ENCODE measurements around the gene USP17L21. TPM values are rescaled to one million over a fixed set of nuclear protein-coding genes. Genes with fewer than 3 reads are reported as not detected.
"Not testable (repeated sequence)": the region's sequence is repeated elsewhere in the genome, so short reads cannot be mapped to it uniquely, and the experiment has no call there.

Gene USP17L21
- not detected in 2 replicates for total RNA-seq (2012; rRNA removed)

GRCh38 chr4:9262572-9262971, at the start of gene USP17L21:
USP17L21 (plus strand) TSS chr4:9262872; CDS start chr4:9262872, 0 bp downstream.
- not testable (repeated sequence) for H3K4me3 ChIP-seq (ENCODE audit: low read length); H3K4me2 ChIP-seq (ENCODE audit: low read length); H3K36me3 ChIP-seq (ENCODE audit: insufficient read depth, low read length); H3K4me1 ChIP-seq (ENCODE audit: control insufficient read depth, insufficient read depth, low read length); H3K27me3 ChIP-seq (ENCODE audit: control insufficient read depth, insufficient read depth, low read length); H3K9me3 ChIP-seq (replicated peaks; ENCODE audit: low read length); H3K9ac ChIP-seq (ENCODE audit: low read depth, low read length)

GRCh38 chr4:9214701-9215100, 48.0 kb upstream of the USP17L21 start:
- not testable (repeated sequence) for H3K4me1 ChIP-seq (ENCODE audit: control insufficient read depth, insufficient read depth, low read length); H3K27me3 ChIP-seq (ENCODE audit: control insufficient read depth, insufficient read depth, low read length); H3K36me3 ChIP-seq (ENCODE audit: insufficient read depth, low read length); H3K9ac ChIP-seq (ENCODE audit: low read depth, low read length); H3K4me2 ChIP-seq (ENCODE audit: low read length); H3K9me3 ChIP-seq (replicated peaks; ENCODE audit: low read length); H3K4me3 ChIP-seq (ENCODE audit: low read length)

DNA sequence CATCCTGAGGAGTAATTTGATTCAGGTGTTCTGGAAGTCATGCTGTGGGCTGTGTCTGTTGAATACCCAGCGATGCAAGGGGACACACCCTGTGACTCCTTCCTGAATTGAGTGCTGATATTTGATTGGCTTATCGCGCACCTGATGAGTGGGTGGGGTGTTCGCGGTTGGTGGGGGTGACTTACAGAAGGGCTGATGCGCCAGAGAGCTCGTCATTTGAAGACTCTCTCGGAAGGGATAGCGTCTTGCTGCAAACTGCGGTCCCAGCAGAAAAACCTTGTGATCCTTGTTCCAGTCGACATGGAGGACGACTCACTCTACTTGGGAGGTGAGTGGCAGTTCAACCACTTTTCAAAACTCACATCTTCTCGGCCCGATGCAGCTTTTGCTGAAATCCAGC, 47.6 kb upstream of the USP17L21 start, which contains the start of gene USP17L11:
Gene USP17L11 (plus strand): TSS at position 301 of the 400 bp plus-strand sequence. CDS start 0 bp downstream, at position 301.
- not testable (repeated sequence) for H3K9me3 ChIP-seq (replicated peaks; ENCODE audit: low read length); H3K4me1 ChIP-seq (ENCODE audit: control insufficient read depth, insufficient read depth, low read length); H3K9ac ChIP-seq (ENCODE audit: low read depth, low read length)

GRCh38 chr4:9219852-9220251, 42.8 kb upstream of the USP17L21 start, which contains the start of gene USP17L12:
USP17L12 (plus strand) TSS chr4:9220152; CDS start chr4:9220152, 0 bp downstream.
- H3K36me3 ChIP-seq (ENCODE audit: insufficient read depth, low read length); H3K4me2 ChIP-seq (ENCODE audit: low read length); H3K4me3 ChIP-seq (ENCODE audit: low read length); H3K4me1 ChIP-seq (ENCODE audit: control insufficient read depth, insufficient read depth, low read length); H3K9ac ChIP-seq (ENCODE audit: low read depth, low read length); H3K27me3 ChIP-seq (ENCODE audit: control insufficient read depth, insufficient read depth, low read length); H3K9me3 ChIP-seq (replicated peaks; ENCODE audit: low read length): not testable (repeated sequence)

More for the DNA sequence above, 47.6 kb upstream of the USP17L21 start, which contains the start of gene USP17L11:
- not testable (repeated sequence) for H3K27me3 ChIP-seq (ENCODE audit: control insufficient read depth, insufficient read depth, low read length); H3K4me3 ChIP-seq (ENCODE audit: low read length); H3K36me3 ChIP-seq (ENCODE audit: insufficient read depth, low read length); H3K4me2 ChIP-seq (ENCODE audit: low read length)

DNA sequence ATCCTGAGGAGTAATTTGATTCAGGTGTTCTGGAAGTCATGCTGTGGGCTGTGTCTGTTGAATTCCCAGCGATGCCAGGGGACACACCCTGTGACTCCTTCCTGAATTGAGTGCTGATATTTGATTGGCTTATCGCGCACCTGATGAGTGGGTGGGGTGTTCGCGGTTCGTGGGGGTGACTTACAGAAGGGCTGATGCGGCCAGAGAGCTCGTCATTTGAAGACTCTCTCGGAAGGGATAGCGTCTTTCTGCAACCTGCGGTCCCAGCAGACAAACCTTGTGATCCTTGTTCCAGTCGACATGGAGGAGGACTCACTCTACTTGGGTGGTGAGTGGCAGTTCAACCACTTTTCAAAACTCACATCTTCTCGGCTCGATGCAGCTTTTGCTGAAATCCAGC, 38.1 kb upstream of the USP17L21 start, which contains the start of gene USP17L13:
Gene USP17L13 (plus strand): TSS at position 301 of the 400 bp plus-strand sequence. CDS start 0 bp downstream, at position 301.
- not testable (repeated sequence) for H3K4me3 ChIP-seq (ENCODE audit: low read length); H3K9me3 ChIP-seq (replicated peaks; ENCODE audit: low read length); H3K27me3 ChIP-seq (ENCODE audit: control insufficient read depth, insufficient read depth, low read length); H3K36me3 ChIP-seq (ENCODE audit: insufficient read depth, low read length); H3K4me1 ChIP-seq (ENCODE audit: control insufficient read depth, insufficient read depth, low read length); H3K9ac ChIP-seq (ENCODE audit: low read depth, low read length); H3K4me2 ChIP-seq (ENCODE audit: low read length)

- not testable (repeated sequence) for H3K4me2 ChIP-seq (ENCODE audit: low read length); H3K36me3 ChIP-seq (ENCODE audit: insufficient read depth, low read length); H3K4me3 ChIP-seq (ENCODE audit: low read length); H3K9ac ChIP-seq (ENCODE audit: low read depth, low read length); H3K4me1 ChIP-seq (ENCODE audit: control insufficient read depth, insufficient read depth, low read length); H3K27me3 ChIP-seq (ENCODE audit: control insufficient read depth, insufficient read depth, low read length); H3K9me3 ChIP-seq (replicated peaks; ENCODE audit: low read length)
These were observed 32.4 kb upstream of the USP17L21 start for GRCh38 chr4:9230249-9230648.

DNA sequence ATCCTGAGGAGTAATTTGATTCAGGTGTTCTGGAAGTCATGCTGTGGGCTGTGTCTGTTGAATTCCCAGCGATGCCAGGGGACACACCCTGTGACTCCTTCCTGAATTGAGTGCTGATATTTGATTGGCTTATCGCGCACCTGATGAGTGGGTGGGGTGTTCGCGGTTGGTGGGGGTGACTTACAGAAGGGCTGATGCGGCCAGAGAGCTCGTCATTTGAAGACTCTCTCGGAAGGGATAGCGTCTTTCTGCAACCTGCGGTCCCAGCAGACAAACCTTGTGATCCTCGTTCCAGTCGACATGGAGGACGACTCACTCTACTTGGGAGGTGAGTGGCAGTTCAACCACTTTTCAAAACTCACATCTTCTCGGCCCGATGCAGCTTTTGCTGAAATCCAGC, 28.6 kb upstream of the USP17L21 start, which contains the start of gene USP17L15:
Gene USP17L15 (plus strand): TSS at position 301 of the 400 bp plus-strand sequence. CDS start 0 bp downstream, at position 301.
- not testable (repeated sequence) for H3K9ac ChIP-seq (ENCODE audit: low read depth, low read length); H3K36me3 ChIP-seq (ENCODE audit: insufficient read depth, low read length); H3K4me2 ChIP-seq (ENCODE audit: low read length); H3K4me3 ChIP-seq (ENCODE audit: low read length); H3K4me1 ChIP-seq (ENCODE audit: control insufficient read depth, insufficient read depth, low read length); H3K9me3 ChIP-seq (replicated peaks; ENCODE audit: low read length); H3K27me3 ChIP-seq (ENCODE audit: control insufficient read depth, insufficient read depth, low read length)

DNA sequence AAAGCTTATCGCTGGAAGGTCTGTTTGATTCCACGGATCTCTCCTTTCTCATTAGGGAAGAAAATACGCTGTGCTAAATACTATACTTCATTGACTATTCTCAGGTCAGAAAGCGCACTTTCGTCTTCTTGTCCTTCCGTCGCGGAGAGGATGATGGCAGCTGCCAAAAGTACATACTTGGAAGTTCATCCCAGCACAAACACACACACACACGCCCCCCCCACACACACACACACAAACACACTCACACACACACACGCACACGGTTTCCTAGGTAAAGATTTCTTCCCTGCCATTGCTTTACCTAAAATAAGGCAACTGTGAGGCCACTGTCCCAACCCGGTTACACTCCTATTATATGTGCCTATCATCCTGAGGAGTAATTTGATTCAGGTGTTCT, 24.2 kb upstream of the USP17L21 start:
- H3K9ac ChIP-seq (ENCODE audit: low read depth, low read length); H3K27me3 ChIP-seq (ENCODE audit: control insufficient read depth, insufficient read depth, low read length); H3K36me3 ChIP-seq (ENCODE audit: insufficient read depth, low read length); H3K4me1 ChIP-seq (ENCODE audit: control insufficient read depth, insufficient read depth, low read length); H3K9me3 ChIP-seq (replicated peaks; ENCODE audit: low read length); H3K4me3 ChIP-seq (ENCODE audit: low read length); H3K4me2 ChIP-seq (ENCODE audit: low read length): not testable (repeated sequence)

DNA sequence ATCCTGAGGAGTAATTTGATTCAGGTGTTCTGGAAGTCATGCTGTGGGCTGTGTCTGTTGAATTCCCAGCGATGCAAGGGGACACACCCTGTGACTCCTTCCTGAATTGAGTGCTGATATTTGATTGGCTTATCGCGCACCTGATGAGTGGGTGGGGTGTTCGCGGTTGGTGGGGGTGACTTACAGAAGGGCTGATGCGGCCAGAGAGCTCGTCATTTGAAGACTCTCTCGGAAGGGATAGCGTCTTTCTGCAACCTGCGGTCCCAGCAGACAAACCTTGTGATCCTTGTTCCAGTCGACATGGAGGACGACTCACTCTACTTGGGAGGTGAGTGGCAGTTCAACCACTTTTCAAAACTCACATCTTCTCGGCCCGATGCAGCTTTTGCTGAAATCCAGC, 19.1 kb upstream of the USP17L21 start, which contains the start of gene USP17L17:
Gene USP17L17 (plus strand): TSS at position 301 of the 400 bp plus-strand sequence. CDS start 0 bp downstream, at position 301.
- H3K9ac ChIP-seq (ENCODE audit: low read depth, low read length); H3K4me1 ChIP-seq (ENCODE audit: control insufficient read depth, insufficient read depth, low read length); H3K4me3 ChIP-seq (ENCODE audit: low read length); H3K4me2 ChIP-seq (ENCODE audit: low read length); H3K27me3 ChIP-seq (ENCODE audit: control insufficient read depth, insufficient read depth, low read length); H3K9me3 ChIP-seq (replicated peaks; ENCODE audit: low read length); H3K36me3 ChIP-seq (ENCODE audit: insufficient read depth, low read length): not testable (repeated sequence)

DNA sequence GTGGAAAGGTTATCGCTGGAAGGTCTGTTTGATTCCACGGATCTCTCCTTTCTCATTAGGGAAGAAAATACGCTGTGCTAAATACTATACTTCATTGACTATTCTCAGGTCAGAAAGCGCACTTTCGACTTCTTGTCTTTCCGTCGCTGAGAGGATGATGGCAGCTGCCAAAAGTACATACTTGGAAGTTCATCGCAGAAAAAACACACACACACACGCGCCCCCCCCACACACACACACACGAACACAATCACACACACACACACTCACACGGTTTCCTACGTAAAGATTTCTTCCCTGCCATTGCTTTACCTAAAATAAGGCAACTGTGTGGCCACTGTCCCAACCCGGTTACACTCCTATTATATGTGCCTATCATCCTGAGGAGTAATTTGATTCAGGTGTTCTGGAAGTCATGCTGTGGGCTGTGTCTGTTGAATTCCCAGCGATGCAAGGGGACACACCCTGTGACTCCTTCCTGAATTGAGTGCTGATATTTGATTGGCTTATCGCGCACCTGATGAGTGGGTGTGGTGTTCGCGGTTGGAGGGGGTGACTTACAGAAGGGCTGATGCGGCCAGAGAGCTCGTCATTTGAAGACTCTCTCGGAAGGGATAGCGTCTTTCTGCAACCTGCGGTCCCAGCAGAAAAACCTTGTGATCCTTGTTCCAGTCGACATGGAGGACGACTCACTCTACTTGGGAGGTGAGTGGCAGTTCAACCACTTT, 14.6 kb upstream of the USP17L21 start, which contains the start of gene USP17L18:
Gene USP17L18 (plus strand): TSS at position 678 of the 728 bp plus-strand sequence. CDS start 0 bp downstream, at position 678.
- not testable (repeated sequence) for H3K9ac ChIP-seq (ENCODE audit: low read depth, low read length); H3K4me3 ChIP-seq (ENCODE audit: low read length); H3K27me3 ChIP-seq (ENCODE audit: control insufficient read depth, insufficient read depth, low read length); H3K4me2 ChIP-seq (ENCODE audit: low read length); H3K36me3 ChIP-seq (ENCODE audit: insufficient read depth, low read length); H3K4me1 ChIP-seq (ENCODE audit: control insufficient read depth, insufficient read depth, low read length); H3K9me3 ChIP-seq (replicated peaks; ENCODE audit: low read length)

DNA sequence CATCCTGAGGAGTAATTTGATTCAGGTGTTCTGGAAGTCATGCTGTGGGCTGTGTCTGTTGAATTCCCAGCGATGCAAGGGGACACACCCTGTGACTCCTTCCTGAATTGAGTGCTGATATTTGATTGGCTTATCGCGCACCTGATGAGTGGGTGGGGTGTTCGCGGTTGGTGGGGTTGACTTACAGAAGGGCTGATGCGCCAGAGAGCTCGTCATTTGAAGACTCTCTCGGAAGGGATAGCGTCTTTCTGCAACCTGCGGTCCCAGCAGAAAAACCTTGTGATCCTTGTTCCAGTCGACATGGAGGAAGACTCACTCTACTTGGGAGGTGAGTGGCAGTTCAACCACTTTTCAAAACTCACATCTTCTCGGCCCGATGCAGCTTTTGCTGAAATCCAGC, 9.6 kb upstream of the USP17L21 start, which contains the start of gene USP17L19:
Gene USP17L19 (plus strand): TSS at position 301 of the 400 bp plus-strand sequence. CDS start 0 bp downstream, at position 301.
- H3K4me3 ChIP-seq (ENCODE audit: low read length); H3K4me2 ChIP-seq (ENCODE audit: low read length); H3K9me3 ChIP-seq (replicated peaks; ENCODE audit: low read length); H3K4me1 ChIP-seq (ENCODE audit: control insufficient read depth, insufficient read depth, low read length); H3K9ac ChIP-seq (ENCODE audit: low read depth, low read length); H3K36me3 ChIP-seq (ENCODE audit: insufficient read depth, low read length); H3K27me3 ChIP-seq (ENCODE audit: control insufficient read depth, insufficient read depth, low read length): not testable (repeated sequence)

DNA sequence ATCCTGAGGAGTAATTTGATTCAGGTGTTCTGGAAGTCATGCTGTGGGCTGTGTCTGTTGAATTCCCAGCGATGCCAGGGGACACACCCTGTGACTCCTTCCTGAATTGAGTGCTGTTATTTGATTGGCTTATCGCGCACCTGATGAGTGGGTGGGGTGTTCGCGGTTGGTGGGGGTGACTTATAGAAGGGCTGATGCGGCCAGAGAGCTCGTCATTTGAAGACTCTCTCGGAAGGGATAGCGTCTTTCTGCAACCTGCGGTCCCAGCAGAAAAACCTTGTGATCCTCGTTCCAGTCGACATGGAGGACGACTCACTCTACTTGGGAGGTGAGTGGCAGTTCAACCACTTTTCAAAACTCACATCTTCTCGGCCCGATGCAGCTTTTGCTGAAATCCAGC, 4.8 kb upstream of the USP17L21 start, which contains the start of gene USP17L20:
Gene USP17L20 (plus strand): TSS at position 301 of the 400 bp plus-strand sequence. CDS start 0 bp downstream, at position 301.
- not testable (repeated sequence) for H3K36me3 ChIP-seq (ENCODE audit: insufficient read depth, low read length); H3K4me1 ChIP-seq (ENCODE audit: control insufficient read depth, insufficient read depth, low read length); H3K9ac ChIP-seq (ENCODE audit: low read depth, low read length); H3K4me2 ChIP-seq (ENCODE audit: low read length); H3K9me3 ChIP-seq (replicated peaks; ENCODE audit: low read length); H3K4me3 ChIP-seq (ENCODE audit: low read length); H3K27me3 ChIP-seq (ENCODE audit: control insufficient read depth, insufficient read depth, low read length)

Measured in skeletal muscle satellite cell (primary cell).